ENCODE results near the gene PLAU. TPM values are rescaled to one million over a fixed set of nuclear protein-coding genes. Genes with fewer than 3 reads are reported as not detected.

PLAU gene
- total RNA-seq, 2 experiments from 2014 or later = 0.74 to 2.0 TPM

GRCh38 chr10:73867871-73868631, 42.9 kb upstream of the PLAU start:
- H3K36me3 ChIP-seq (ENCODE audit: insufficient read depth, low read length) = peaks cover 42% of the 10 kb centered on the region
- H3K9me2 ChIP-seq (ENCODE audit: insufficient read depth, low read length) = no peaks in the 10 kb centered on the region
- no peak for TF ChIP-seq CTCF (conservative IDR thresholded peaks at IDR 0.05; ENCODE audit: low read length)
- no peak for TF ChIP-seq EZH2phosphoT487 (IDR thresholded peaks at IDR 0.05; ENCODE audit: borderline replicate concordance, low read depth, low read length)
- no peaks in the 10 kb centered on the region; the same call in 1 of the 2 replicates for H3K79me2 ChIP-seq (ENCODE audit: insufficient read depth, low read depth, low read length)
- H3K4me2 ChIP-seq (ENCODE audit: low read length) = no peak overlapping the region
- intact Hi-C loops (cut with micrococcal nuclease; ENCODE audit: unreplicated experiment) = no loop called here
- POLR2A ChIA-PET = no interaction called here
- no TSS peak for BruUV-seq (replicated peaks)
- no peak overlapping the region for H3K4me3 ChIP-seq (ENCODE audit: low read depth, low read length, poor library complexity, severe bottlenecking)
- no peaks in the 10 kb centered on the region for H4K20me1 ChIP-seq (ENCODE audit: insufficient read depth, low read length)
- no peak overlapping the region for H2AFZ ChIP-seq (ENCODE audit: low read length)
- peaks cover 48% of the 10 kb centered on the region for H3K4me1 ChIP-seq (ENCODE audit: insufficient read depth, low read length, poor library complexity, severe bottlenecking)
- CTCF ChIA-PET (ENCODE audit: unreplicated experiment) = no interaction called here
- no peak overlapping the region for H3K27ac ChIP-seq (ENCODE audit: low read depth, low read length, poor library complexity, severe bottlenecking)
- no peaks in the 10 kb centered on the region for H3K9me3 ChIP-seq (ENCODE audit: low read length)
- no peak for DNase-seq (ENCODE audit: low spot score)

GRCh38 chr10:73868655-73869195, 42.2 kb upstream of the PLAU start:
- no peaks in the 10 kb centered on the region for H4K20me1 ChIP-seq (ENCODE audit: insufficient read depth, low read length)
- H3K4me1 ChIP-seq (ENCODE audit: insufficient read depth, low read length, poor library complexity, severe bottlenecking) = peaks cover 46% of the 10 kb centered on the region
- peaks cover 35% of the 10 kb centered on the region for H3K36me3 ChIP-seq (ENCODE audit: insufficient read depth, low read length)
- intact Hi-C loops (cut with micrococcal nuclease; ENCODE audit: unreplicated experiment) = no loop called here
- ChIA-PET CTCF (ENCODE audit: unreplicated experiment) (no interaction called here), POLR2A (no interaction called here)
- H3K27ac ChIP-seq (ENCODE audit: low read depth, low read length, poor library complexity, severe bottlenecking) = no peak overlapping the region
- DNase-seq (ENCODE audit: low spot score) = no peak
- no peak overlapping the region for H3K4me2 ChIP-seq (ENCODE audit: low read length)
- no peaks in the 10 kb centered on the region for H3K9me3 ChIP-seq (ENCODE audit: low read length)
- no TSS peak for BruUV-seq (replicated peaks)
- no peak overlapping the region for H3K4me3 ChIP-seq (ENCODE audit: low read depth, low read length, poor library complexity, severe bottlenecking)
- H2AFZ ChIP-seq (ENCODE audit: low read length) = no peak overlapping the region
- no peaks in the 10 kb centered on the region for H3K9me2 ChIP-seq (ENCODE audit: insufficient read depth, low read length)
- TF ChIP-seq EZH2phosphoT487 (IDR thresholded peaks at IDR 0.05; ENCODE audit: borderline replicate concordance, low read depth, low read length) (no peak), CTCF (conservative IDR thresholded peaks at IDR 0.05; ENCODE audit: low read length) (no peak)
- H3K79me2 ChIP-seq (ENCODE audit: insufficient read depth, low read depth, low read length) = no peaks in the 10 kb centered on the region; the same call in 1 of the 2 replicates

Data from OCI-LY7 (cell line).